PC-9 (cell line): Measurements from ENCODE around the gene DHCR7.

Experiments
- EZH2 ChIP-seq: fragments of 200-600 bp; sonication (generic); IDR thresholded peaks from 2 replicates; pipeline ENCODE4 v1.8.0; 2017; ENCODE audit warnings: antibody characterized with exemption, low read depth
- TF ChIP-seq, protein P1 (sequence below): fragments of 200-600 bp; sonication (generic); conservative IDR thresholded peaks from 2 replicates; pipeline ENCODE4 v1.6.1; 2017; ENCODE audit warnings: mixed run types, antibody characterized with exemption, mild to moderate bottlenecking, moderate library complexity

DNA sequence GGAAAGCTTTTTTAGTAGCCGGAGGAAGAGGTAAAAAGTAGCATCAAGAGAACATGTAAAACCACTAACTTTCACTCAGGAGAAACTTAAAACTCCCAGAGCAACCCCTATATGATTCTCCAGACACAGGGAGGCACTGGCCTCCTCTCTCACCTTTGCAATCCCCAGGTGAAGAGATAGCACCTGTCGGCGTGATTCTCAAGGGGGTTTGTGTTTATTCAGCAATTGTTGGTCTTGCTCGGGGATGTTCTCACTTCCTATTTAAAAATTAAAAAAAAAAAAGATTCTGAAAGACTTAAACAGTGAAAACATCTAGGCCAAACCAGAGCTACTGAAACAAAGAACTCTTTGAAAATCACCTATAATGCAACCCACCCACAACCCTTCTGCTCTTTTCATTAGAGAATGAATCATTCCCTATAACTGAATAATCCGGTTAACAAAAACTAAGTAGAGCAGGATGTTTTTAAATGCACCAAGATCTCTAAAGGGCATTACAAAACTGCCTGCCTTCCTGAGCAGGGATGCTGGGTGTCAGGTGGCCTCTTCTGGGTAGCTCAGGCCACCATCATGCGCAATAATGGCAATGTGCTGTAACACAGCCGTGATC is 24.9 kb downstream of the DHCR7 start:
- TF ChIP-seq EZH2 = no peak
- TF ChIP-seq, protein P1, sequence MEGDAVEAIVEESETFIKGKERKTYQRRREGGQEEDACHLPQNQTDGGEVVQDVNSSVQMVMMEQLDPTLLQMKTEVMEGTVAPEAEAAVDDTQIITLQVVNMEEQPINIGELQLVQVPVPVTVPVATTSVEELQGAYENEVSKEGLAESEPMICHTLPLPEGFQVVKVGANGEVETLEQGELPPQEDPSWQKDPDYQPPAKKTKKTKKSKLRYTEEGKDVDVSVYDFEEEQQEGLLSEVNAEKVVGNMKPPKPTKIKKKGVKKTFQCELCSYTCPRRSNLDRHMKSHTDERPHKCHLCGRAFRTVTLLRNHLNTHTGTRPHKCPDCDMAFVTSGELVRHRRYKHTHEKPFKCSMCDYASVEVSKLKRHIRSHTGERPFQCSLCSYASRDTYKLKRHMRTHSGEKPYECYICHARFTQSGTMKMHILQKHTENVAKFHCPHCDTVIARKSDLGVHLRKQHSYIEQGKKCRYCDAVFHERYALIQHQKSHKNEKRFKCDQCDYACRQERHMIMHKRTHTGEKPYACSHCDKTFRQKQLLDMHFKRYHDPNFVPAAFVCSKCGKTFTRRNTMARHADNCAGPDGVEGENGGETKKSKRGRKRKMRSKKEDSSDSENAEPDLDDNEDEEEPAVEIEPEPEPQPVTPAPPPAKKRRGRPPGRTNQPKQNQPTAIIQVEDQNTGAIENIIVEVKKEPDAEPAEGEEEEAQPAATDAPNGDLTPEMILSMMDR = no peak
